ENCODE data around the gene XYLT1.
"Not testable (repeated sequence)": the region's sequence is repeated elsewhere in the genome, so short reads cannot be mapped to it uniquely, and the experiment has no call there.

XYLT1 gene

DNA sequence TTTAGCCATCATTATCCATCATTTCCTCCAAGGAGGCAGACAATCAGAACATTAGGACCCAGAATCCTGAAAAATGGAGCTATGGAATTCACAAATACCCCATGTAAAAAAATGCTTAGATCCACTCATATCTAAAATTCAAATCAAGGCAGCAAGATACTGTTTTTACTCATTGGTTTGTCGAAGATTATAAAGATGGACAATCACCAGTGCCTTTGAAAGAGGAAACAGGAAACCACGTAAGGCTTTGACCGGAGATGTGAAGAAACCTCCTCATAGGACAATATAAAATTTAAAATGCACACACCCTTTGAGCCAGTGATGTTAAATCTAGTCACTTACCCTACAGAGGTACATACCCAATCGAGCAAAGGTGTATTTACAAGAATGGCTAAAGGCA is 130.0 kb downstream of the XYLT1 start:
- no peak overlapping the region for H3K27ac ChIP-seq
- TF ChIP-seq, protein P1, sequence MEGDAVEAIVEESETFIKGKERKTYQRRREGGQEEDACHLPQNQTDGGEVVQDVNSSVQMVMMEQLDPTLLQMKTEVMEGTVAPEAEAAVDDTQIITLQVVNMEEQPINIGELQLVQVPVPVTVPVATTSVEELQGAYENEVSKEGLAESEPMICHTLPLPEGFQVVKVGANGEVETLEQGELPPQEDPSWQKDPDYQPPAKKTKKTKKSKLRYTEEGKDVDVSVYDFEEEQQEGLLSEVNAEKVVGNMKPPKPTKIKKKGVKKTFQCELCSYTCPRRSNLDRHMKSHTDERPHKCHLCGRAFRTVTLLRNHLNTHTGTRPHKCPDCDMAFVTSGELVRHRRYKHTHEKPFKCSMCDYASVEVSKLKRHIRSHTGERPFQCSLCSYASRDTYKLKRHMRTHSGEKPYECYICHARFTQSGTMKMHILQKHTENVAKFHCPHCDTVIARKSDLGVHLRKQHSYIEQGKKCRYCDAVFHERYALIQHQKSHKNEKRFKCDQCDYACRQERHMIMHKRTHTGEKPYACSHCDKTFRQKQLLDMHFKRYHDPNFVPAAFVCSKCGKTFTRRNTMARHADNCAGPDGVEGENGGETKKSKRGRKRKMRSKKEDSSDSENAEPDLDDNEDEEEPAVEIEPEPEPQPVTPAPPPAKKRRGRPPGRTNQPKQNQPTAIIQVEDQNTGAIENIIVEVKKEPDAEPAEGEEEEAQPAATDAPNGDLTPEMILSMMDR (IDR thresholded peaks at IDR 0.05): no peak
- TF ChIP-seq ZFX (IDR thresholded peaks at IDR 0.05; ENCODE audit: borderline replicate concordance): no peak

DNA sequence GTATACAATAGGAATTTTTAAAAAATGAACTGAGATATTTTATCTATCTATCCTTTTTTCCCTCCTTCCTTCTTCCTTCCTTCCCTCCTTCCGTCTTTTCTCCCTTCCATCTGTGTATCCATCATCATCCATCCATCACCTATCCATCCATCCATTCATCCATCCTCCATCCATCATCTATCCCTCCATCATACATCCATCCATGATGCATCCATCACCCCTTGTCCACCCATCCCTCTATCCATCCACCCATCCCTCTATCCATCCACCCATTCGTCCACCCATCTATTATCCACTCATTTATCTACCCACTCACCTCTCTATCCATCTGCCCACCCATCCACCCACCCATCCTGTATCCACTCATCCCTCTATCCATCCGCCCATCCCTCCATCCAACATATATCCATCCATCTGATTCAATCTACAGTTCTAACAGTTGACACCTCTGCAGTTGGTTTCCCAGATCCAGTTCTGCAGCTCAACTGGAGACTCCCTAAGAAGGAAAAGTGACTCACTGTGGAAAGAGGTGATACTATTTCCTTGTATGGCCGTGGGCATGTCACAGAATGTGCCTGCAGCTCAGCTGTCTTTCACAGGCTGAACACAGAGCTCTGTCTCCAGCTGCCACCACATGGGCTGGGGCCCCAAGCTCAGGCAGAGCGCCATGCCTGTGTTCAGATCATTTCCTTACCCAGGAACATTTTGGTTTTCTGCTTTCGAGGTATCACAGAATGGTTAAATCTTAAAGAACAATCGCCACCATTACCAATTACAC is 130.8 kb downstream of the XYLT1 start:
- H3K27ac ChIP-seq: no peak overlapping the region
- no peak for TF ChIP-seq ZFX (IDR thresholded peaks at IDR 0.05; ENCODE audit: borderline replicate concordance)
- TF ChIP-seq, protein P1 (IDR thresholded peaks at IDR 0.05): no peak

DNA sequence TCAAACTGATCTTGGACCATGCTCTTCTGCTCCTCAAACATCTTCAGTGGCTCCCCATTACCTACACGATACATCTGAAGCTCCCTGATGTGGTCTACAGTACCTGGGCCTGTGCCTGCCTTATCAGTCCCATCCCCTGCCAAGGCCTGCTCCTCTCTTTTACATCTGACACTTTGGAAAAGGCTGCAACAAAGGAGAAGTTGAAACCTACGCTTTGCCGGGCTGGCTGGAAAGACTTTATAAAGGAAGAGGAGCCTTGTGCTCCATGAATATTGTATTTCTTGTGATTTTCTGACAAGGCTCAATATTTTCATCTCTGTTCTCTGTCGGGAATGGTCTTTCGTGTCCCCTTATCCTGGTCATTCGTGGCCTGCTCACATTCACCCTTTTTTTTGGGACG is 132.5 kb downstream of the XYLT1 start:
- no peak for TF ChIP-seq ZFX (IDR thresholded peaks at IDR 0.05; ENCODE audit: borderline replicate concordance)
- TF ChIP-seq, protein P1 (IDR thresholded peaks at IDR 0.05): no peak
- no peak overlapping the region for H3K27ac ChIP-seq

DNA sequence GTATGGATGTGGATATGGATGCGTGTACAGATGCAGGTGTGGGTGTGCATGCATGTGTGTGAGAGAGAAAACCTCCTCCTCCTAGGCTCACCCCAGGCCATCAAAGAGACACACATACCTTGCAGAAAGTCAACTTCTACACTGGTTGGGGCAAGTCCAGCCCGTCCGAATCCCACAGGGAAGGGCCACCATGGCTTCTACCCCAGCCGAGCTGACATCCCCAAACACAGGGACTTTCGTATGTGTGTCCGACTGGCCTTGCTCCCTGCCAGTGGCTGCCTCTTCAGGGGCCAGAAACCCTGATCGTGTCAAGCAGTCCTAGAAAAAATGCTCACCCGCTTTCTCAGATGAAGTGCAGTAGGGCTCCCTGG is 134.2 kb downstream of the XYLT1 start:
- TF ChIP-seq, protein P1 (IDR thresholded peaks at IDR 0.05): no peak
- no peak for TF ChIP-seq ZFX (IDR thresholded peaks at IDR 0.05; ENCODE audit: borderline replicate concordance)
- no peak overlapping the region for H3K27ac ChIP-seq

DNA sequence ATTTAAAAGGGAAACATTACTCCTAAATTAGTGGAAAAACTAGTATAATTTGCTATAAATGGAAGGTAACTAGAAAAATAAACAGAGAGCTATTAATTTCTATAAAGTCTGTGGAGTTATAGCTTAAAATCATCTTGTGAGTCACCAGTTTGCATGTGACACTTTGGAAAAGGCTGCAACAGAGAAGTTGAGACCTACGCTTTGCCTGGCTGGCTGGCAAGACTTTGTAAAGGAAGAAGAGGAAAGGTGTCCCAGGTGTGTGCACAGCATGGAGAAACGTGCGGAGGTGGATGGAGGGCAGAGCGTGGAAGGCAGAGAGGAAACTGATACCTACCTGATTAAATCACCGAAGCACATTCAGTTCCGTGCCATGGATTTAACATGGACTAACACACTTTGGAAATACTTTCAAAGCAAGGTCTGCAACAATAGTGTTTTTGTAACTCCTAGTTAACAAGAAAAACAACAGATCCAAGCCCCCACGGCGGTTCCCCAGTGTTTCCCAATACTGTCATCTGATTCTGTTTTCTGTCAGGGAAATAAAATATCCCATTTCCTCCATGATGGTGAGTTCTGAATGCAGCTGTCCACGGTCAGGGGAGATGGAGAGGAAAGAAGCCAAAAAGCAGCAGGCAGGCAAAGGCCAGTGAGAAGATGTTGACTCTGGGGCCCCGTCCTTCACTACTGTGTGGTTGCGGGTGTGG is 134.8 kb downstream of the XYLT1 start:
- TF ChIP-seq, protein P1 (IDR thresholded peaks at IDR 0.05): no peak
- no peak for TF ChIP-seq ZFX (IDR thresholded peaks at IDR 0.05; ENCODE audit: borderline replicate concordance)
- H3K27ac ChIP-seq: no peak overlapping the region

DNA sequence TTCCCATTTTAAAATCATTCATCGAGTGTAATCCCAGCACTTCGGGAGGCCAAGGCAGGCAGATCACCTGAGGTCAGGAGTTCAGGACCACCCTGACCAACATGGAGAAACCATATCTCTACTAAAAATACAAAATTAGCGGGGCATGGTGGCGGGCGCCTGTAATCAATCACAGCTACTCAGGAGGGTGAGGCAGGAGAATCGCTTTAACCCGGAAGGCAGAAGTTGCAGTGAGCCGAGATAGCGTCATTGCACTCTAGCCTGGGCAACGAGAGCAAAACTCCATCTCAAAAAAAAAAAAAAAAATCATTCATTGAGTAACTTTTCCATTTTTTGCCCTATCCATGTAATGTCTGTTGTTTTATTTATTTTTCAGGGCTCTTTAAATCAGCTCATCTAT is 135.4 kb downstream of the XYLT1 start:
- H3K27ac ChIP-seq: not testable (repeated sequence)

DNA sequence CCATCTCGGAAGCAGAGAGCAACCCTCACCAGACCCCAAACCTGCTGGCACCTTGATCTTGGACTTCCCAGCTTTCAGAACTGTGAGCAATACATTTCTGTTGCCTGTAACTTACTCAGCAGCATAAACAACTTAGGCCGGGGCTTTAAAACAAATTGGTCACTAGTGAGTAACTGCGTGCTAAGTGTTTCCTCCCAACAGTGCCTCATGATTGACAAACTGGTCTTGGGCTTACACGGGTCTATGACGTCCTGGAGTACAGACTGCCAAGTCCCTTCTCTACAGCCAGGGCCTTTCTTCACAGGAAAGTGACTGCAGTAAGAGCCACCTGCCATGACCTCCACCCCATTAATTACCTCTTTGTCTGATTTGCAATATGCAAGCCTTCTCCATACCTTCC is 136.7 kb downstream of the XYLT1 start:
- no peak for TF ChIP-seq ZFX (IDR thresholded peaks at IDR 0.05; ENCODE audit: borderline replicate concordance)
- no peak overlapping the region for H3K27ac ChIP-seq

DNA sequence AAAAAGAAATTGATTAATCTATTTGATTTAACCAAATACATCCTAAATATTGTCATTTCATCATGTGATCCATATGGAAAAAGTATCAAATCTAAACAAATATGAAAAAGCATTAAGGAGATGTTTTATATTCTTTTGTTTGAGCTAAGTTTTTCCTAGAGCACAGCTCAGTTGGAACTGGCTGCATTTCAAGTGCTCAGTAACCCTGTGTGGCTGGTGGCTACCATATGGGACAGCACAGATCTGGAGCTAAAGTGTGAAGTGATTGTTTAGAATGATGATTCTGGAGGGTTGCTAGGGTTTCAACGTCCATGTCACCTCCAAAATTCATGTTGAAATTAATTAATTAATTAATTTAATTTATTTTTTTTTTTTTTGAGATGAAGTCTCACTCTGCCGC is 137.5 kb downstream of the XYLT1 start:
- TF ChIP-seq ZFX (IDR thresholded peaks at IDR 0.05; ENCODE audit: borderline replicate concordance): no peak
- TF ChIP-seq, protein P1 (IDR thresholded peaks at IDR 0.05): no peak
- H3K27ac ChIP-seq: no peak overlapping the region
